Omental fat pad (tissue), 4 donors: ENCODE results near the gene KLF18. TPM values are rescaled to one million over a fixed set of nuclear protein-coding genes. Genes with fewer than 3 reads are reported as not detected.

Source experiments
- ATAC-seq: fragments of 150-250 bp; one replicate; pipeline ENCODE4 v1.9.1; 2016; ENCODE audit warnings: mild to moderate bottlenecking, moderate library complexity; ENCODE audit not compliant: low FRiP score
- DNase-seq: peaks from one replicate; pipeline ENCODE4 v3.0.0-alpha.2; 2019; ENCODE audit warnings: low spot score
- total RNA-seq, 4 donors: library from RNA; depleted of rRNA; stranded (reverse); fragments of >200 nt; gene quantifications; one replicate each; pipeline ENCODE4 v1.1.0, GENCODE V29; 2016
- TF ChIP-seq, protein P1 (sequence below), 3 donors: fragments of 450-650 bp; IDR thresholded peaks; one replicate each; pipeline ENCODE4 v1.5.1; 2016 to 2017; ENCODE audit warnings: antibody characterized with exemption in 3 of 3, mild to moderate bottlenecking in 3 of 3, moderate library complexity in 2 of 3

The KLF18 gene
- total RNA-seq, 4 donors from 2014 or later, result not detected

DNA sequence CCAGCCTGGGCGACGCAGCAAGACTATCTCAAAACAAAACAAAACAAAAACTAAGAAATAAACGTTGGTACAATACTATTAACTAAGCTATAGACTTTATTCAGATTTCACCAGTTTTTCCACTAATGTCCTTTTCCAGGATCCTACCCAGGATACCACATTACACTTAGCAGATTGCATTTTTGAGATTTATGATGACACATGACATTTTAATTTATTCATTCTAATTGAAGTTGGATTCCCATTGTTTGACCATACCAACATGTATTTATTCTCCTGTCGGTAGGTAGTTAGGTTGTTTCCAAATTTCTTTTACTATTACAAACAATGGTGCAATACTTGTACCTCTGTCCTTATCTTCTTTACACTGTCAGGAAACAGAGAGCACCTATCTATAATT, 29.6 kb downstream of the KLF18 start:
- no peak for ATAC-seq
- TF ChIP-seq, protein P1, sequence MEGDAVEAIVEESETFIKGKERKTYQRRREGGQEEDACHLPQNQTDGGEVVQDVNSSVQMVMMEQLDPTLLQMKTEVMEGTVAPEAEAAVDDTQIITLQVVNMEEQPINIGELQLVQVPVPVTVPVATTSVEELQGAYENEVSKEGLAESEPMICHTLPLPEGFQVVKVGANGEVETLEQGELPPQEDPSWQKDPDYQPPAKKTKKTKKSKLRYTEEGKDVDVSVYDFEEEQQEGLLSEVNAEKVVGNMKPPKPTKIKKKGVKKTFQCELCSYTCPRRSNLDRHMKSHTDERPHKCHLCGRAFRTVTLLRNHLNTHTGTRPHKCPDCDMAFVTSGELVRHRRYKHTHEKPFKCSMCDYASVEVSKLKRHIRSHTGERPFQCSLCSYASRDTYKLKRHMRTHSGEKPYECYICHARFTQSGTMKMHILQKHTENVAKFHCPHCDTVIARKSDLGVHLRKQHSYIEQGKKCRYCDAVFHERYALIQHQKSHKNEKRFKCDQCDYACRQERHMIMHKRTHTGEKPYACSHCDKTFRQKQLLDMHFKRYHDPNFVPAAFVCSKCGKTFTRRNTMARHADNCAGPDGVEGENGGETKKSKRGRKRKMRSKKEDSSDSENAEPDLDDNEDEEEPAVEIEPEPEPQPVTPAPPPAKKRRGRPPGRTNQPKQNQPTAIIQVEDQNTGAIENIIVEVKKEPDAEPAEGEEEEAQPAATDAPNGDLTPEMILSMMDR (IDR thresholded peaks at IDR 0.05), result no peak
- no peak for DNase-seq

DNA sequence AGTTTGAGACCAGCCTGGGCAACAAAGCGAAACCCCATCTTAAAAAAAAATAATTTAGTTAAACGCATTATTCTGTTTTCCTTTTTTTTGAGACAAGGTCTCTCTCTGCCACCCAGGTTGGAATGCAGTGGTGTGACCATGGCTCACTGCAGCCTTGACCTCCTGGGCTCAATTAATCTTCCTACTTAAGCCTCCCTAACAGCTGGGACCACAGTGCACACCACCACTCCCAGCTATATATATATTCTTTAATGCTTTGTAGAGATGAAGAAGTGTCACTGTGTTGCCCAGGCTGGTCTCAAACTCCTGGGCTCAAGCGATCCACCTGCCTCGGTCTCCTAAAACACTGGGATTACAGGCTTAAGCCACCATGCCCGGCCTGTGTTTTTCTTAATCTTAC, 30.5 kb downstream of the KLF18 start:
- DNase-seq, result no peak
- TF ChIP-seq, protein P1 (IDR thresholded peaks at IDR 0.05), result no peak
- ATAC-seq, result no peak

DNA sequence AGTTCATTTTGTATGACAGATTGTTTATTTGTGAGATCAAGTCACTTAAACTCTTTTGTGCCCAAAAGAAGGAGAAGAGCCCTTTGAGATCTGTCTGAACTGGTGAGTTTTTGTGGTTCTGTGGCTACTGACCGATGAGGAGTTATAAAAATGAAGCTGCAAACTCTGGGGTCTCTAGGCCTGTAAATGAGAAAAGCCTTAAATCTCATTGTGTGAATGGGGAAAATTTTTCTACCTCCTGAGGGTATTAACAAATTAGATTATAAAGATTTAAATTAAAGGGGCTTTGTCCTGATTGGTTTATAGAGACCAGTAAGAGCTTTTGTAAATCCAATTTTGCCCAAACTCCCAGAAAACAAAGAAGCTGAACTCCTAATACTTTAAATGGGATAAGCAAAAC, 32.5 kb downstream of the KLF18 start:
- ATAC-seq (no peak), DNase-seq (no peak)
- TF ChIP-seq, protein P1 (IDR thresholded peaks at IDR 0.05), result no peak

DNA sequence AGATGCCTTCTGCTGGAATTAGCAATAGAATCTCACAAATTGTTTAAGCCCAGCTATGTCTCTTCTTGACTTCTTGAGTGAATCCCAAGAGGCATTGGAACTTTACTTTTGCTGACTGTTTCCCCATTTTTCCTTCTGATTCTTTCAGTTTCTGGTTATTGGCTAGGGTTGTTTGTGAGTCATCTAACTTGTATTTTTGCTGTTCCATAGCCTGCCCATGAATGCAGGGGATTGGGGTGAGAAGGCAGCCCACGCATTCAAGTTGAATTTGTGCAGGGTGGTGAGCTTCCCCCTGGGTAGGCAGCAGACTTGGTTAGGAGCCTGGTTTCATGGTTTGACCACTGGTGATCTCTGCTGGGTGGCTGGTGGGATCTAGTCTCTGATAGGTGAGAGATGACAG, 33.2 kb downstream of the KLF18 start:
- DNase-seq, result no peak
- TF ChIP-seq, protein P1 (IDR thresholded peaks at IDR 0.05), result no peak

DNA sequence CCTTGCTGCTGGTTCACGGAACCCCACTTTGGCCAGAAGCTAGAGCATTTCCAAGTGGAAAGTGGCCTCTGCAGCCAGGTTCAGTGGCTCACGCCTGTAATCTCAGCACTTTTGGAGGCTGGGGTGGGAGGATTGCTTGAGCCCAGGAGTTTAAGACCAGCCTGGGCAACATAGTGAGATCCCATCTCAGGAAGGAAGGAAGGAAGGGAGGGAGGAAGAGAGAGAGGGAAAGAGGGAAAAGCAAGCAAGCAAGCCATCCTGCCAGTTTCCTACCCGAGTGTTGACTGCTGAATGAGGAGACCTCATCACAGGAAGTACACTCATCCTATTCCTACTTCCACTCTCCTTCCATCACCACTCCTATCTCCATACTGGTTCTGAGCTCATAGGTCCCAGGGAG, 35.6 kb downstream of the KLF18 start:
- DNase-seq (no peak), ATAC-seq (no peak)
- TF ChIP-seq, protein P1 (IDR thresholded peaks at IDR 0.05), result no peak

More for the DNA sequence above, 33.2 kb downstream of the KLF18 start:
- ATAC-seq, result no peak

DNA sequence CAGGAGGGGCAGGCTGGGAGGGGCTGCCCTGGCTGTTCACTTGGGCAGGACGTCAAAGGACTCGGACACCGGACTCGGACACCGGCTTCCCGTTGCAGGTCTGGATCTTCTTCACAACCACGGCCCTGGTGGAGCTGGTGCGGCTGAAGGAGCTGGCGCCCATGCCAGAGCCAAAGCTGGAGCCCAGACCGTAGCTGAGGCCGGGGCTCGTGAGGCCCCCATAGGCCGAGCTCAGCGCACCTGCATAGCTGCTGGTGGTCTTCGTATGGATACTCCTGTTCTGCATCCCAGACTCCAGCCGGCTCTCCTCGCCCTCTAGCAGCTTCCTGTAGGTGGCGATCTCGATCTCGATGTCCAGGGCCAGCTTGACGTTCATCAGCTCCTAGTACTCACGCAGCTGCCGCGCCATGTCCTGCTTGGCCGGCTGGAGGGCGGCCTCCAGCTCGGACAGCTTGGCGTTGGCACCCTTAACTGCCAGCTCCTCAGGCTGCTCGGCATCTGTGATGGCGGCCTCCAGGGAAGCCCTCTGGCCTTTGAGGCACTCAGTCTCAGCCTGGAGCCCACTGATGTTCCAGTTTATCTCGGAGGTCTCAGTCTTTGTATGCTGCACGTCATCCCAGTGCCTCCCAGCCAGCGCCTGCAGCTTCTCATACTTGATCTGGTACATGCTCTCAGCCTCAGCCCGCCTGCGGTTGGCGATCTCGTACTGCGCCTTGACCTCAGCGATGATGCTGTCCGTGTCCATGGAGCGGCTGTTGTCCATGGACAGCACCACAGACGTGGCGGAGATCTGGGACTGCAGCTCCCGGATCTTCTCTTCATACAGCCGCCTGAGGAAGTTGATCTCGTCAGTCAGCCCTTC, 37.9 kb downstream of the KLF18 start:
- no peak for ATAC-seq
- DNase-seq, result no peak
- TF ChIP-seq, protein P1 (IDR thresholded peaks at IDR 0.05), result no peak

DNA sequence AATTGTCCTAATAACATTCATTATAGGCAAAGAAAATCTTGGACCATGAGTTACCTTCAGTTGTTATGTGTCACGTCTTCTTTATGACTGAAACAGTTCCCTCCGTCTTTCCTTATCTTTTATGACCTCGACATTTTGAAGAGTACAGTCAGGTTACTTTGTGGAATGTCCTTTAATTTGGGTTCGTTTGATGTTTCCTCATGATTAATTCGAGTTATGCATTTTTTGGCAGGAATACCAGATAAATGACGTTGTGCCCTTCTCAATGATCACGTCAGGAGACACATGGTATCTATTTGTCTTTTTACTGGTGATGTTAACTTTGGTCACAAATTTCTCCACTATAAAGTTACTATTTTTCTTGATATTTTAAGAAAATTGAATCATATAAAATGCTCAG, 40.1 kb downstream of the KLF18 start:
- no peak for DNase-seq
- ATAC-seq, result no peak
- TF ChIP-seq, protein P1 (IDR thresholded peaks at IDR 0.05), result no peak
